Measurements from ENCODE around the gene SLC44A3. TPM values are rescaled to one million over a fixed set of nuclear protein-coding genes. Genes with fewer than 3 reads are reported as not detected.
A peak's percentile ranks its signal among the peaks of the same experiment; 100 is the strongest.

The SLC44A3 gene
- total and polyA plus RNA-seq, 2 of the 13 experiments (the other 11 are each of a cell fraction or from before 2014, with no cell fraction given), result 6.8 to 14.1 TPM

DNA sequence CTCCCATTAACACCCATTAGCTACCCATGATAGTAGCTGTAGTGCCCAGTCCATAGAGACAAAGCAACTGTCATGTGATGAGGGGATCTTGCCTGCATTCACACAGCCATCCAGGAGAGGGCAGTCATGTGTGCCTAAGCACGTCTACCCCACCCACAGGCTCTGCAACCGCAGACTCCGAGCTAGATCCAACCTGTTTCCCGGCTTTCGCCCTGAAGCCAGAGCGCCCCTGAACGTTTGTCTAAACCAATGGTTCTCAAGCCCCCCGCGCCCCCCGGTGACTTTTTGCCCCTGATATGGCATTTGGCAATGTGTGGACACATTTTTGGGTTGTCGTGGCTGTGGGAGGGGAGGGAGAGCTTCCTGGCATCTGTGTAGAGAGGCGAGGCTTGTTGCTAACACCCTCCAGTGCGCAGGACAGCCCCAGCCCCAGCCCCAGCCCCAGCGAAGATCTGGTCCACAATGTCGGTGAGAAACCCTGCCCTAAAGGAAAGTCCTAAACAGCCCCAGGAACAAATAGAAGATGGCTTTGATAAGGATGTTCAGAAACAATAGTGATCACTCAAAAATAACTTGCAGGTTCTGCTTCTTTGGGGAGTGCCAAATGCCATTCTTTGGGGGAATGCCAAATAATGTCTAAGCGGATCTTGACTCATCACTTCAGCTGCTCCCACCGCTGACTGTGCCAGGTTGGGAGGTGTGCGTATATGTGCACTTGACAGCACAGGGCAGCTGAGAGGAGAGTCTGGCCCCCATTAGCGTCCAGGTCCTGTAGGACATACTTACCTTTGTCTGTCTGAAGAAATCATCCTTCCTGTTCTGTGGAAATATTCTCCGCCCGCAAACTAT is 34.5 kb downstream of the SLC44A3 start (continued):
- peak; percentile 33; the same call in 1 of the 2 replicates for TF ChIP-seq KAT8 (CRISPR knock-in tag; IDR thresholded peaks at IDR 0.05)
- TF ChIP-seq GPN1 (CRISPR knock-in tag; IDR thresholded peaks at IDR 0.05; ENCODE audit: borderline replicate concordance), result no peak
- TF ChIP-seq, protein P1, sequence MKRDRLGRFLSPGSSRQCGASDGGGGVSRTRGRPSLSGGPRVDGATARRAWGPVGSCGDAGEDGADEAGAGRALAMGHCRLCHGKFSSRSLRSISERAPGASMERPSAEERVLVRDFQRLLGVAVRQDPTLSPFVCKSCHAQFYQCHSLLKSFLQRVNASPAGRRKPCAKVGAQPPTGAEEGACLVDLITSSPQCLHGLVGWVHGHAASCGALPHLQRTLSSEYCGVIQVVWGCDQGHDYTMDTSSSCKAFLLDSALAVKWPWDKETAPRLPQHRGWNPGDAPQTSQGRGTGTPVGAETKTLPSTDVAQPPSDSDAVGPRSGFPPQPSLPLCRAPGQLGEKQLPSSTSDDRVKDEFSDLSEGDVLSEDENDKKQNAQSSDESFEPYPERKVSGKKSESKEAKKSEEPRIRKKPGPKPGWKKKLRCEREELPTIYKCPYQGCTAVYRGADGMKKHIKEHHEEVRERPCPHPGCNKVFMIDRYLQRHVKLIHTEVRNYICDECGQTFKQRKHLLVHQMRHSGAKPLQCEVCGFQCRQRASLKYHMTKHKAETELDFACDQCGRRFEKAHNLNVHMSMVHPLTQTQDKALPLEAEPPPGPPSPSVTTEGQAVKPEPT (CRISPR knock-in tag; IDR thresholded peaks at IDR 0.05; ENCODE audit: low read depth), result no peak
- TF ChIP-seq TEAD3 (CRISPR knock-in tag; optimal IDR thresholded peaks at IDR 0.05; ENCODE audit: borderline replicate concordance), result peak; percentile 77
- TF ChIP-seq, protein P2, sequence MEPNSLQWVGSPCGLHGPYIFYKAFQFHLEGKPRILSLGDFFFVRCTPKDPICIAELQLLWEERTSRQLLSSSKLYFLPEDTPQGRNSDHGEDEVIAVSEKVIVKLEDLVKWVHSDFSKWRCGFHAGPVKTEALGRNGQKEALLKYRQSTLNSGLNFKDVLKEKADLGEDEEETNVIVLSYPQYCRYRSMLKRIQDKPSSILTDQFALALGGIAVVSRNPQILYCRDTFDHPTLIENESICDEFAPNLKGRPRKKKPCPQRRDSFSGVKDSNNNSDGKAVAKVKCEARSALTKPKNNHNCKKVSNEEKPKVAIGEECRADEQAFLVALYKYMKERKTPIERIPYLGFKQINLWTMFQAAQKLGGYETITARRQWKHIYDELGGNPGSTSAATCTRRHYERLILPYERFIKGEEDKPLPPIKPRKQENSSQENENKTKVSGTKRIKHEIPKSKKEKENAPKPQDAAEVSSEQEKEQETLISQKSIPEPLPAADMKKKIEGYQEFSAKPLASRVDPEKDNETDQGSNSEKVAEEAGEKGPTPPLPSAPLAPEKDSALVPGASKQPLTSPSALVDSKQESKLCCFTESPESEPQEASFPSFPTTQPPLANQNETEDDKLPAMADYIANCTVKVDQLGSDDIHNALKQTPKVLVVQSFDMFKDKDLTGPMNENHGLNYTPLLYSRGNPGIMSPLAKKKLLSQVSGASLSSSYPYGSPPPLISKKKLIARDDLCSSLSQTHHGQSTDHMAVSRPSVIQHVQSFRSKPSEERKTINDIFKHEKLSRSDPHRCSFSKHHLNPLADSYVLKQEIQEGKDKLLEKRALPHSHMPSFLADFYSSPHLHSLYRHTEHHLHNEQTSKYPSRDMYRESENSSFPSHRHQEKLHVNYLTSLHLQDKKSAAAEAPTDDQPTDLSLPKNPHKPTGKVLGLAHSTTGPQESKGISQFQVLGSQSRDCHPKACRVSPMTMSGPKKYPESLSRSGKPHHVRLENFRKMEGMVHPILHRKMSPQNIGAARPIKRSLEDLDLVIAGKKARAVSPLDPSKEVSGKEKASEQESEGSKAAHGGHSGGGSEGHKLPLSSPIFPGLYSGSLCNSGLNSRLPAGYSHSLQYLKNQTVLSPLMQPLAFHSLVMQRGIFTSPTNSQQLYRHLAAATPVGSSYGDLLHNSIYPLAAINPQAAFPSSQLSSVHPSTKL (CRISPR knock-in tag; IDR thresholded peaks at IDR 0.05), result peak; percentile 52; the same call in 1 of the 2 replicates
- TF ChIP-seq, protein P3, sequence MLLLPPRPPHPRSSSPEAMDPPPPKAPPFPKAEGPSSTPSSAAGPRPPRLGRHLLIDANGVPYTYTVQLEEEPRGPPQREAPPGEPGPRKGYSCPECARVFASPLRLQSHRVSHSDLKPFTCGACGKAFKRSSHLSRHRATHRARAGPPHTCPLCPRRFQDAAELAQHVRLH (CRISPR knock-in tag; IDR thresholded peaks at IDR 0.05; ENCODE audit: borderline replicate concordance, low read depth), result peak; percentile 70; the same call in 1 of the 2 replicates
- TF ChIP-seq FOSL2 (CRISPR knock-in tag; IDR thresholded peaks at IDR 0.05), result 0 out of 2 replicates have a peak, but pooled peaks have one; percentile 40
- no peak for TF ChIP-seq EZH2 (conservative IDR thresholded peaks at IDR 0.05; ENCODE audit: low read depth, low read length)
- TF ChIP-seq, protein P4, sequence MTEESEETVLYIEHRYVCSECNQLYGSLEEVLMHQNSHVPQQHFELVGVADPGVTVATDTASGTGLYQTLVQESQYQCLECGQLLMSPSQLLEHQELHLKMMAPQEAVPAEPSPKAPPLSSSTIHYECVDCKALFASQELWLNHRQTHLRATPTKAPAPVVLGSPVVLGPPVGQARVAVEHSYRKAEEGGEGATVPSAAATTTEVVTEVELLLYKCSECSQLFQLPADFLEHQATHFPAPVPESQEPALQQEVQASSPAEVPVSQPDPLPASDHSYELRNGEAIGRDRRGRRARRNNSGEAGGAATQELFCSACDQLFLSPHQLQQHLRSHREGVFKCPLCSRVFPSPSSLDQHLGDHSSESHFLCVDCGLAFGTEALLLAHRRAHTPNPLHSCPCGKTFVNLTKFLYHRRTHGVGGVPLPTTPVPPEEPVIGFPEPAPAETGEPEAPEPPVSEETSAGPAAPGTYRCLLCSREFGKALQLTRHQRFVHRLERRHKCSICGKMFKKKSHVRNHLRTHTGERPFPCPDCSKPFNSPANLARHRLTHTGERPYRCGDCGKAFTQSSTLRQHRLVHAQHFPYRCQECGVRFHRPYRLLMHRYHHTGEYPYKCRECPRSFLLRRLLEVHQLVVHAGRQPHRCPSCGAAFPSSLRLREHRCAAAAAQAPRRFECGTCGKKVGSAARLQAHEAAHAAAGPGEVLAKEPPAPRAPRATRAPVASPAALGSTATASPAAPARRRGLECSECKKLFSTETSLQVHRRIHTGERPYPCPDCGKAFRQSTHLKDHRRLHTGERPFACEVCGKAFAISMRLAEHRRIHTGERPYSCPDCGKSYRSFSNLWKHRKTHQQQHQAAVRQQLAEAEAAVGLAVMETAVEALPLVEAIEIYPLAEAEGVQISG (CRISPR knock-in tag; IDR thresholded peaks at IDR 0.05), result 0 out of 2 replicates have a peak, but pooled peaks have one; percentile 20
- TF ChIP-seq ZFX (CRISPR knock-in tag; IDR thresholded peaks at IDR 0.05; ENCODE audit: low read depth), result 0 out of 2 replicates have a peak, but pooled peaks have one; percentile 17
- 0 out of 2 replicates have a peak, but pooled peaks have one; percentile 41 for TF ChIP-seq POGZ (CRISPR knock-in tag; IDR thresholded peaks at IDR 0.05)
- TF ChIP-seq SP5 (CRISPR knock-in tag; IDR thresholded peaks at IDR 0.05; ENCODE audit: borderline replicate concordance, low read depth), result peak; percentile 51; the same call in 1 of the 2 replicates
- no peak for TF ChIP-seq ZNF749 (CRISPR knock-in tag; IDR thresholded peaks at IDR 0.05; ENCODE audit: borderline replicate concordance)
- TF ChIP-seq ZNF430 (CRISPR knock-in tag; IDR thresholded peaks at IDR 0.05), result no peak
- no peak for TF ChIP-seq ZNF235 (CRISPR knock-in tag; IDR thresholded peaks at IDR 0.05; ENCODE audit: borderline replicate concordance)
- peak; percentile 53; the same call in 1 of the 2 replicates for TF ChIP-seq SAP130 (CRISPR knock-in tag; IDR thresholded peaks at IDR 0.05; ENCODE audit: low read depth)
- no peak for TF ChIP-seq ZNF775 (CRISPR knock-in tag; IDR thresholded peaks at IDR 0.05; ENCODE audit: borderline replicate concordance)

Data from HepG2 (cell line).